ENCODE results near the gene USP21.
"Not testable (repeated sequence)": the region's sequence is repeated elsewhere in the genome, so short reads cannot be mapped to it uniquely, and the experiment has no call there.

The USP21 gene, protein sequence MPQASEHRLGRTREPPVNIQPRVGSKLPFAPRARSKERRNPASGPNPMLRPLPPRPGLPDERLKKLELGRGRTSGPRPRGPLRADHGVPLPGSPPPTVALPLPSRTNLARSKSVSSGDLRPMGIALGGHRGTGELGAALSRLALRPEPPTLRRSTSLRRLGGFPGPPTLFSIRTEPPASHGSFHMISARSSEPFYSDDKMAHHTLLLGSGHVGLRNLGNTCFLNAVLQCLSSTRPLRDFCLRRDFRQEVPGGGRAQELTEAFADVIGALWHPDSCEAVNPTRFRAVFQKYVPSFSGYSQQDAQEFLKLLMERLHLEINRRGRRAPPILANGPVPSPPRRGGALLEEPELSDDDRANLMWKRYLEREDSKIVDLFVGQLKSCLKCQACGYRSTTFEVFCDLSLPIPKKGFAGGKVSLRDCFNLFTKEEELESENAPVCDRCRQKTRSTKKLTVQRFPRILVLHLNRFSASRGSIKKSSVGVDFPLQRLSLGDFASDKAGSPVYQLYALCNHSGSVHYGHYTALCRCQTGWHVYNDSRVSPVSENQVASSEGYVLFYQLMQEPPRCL

DNA sequence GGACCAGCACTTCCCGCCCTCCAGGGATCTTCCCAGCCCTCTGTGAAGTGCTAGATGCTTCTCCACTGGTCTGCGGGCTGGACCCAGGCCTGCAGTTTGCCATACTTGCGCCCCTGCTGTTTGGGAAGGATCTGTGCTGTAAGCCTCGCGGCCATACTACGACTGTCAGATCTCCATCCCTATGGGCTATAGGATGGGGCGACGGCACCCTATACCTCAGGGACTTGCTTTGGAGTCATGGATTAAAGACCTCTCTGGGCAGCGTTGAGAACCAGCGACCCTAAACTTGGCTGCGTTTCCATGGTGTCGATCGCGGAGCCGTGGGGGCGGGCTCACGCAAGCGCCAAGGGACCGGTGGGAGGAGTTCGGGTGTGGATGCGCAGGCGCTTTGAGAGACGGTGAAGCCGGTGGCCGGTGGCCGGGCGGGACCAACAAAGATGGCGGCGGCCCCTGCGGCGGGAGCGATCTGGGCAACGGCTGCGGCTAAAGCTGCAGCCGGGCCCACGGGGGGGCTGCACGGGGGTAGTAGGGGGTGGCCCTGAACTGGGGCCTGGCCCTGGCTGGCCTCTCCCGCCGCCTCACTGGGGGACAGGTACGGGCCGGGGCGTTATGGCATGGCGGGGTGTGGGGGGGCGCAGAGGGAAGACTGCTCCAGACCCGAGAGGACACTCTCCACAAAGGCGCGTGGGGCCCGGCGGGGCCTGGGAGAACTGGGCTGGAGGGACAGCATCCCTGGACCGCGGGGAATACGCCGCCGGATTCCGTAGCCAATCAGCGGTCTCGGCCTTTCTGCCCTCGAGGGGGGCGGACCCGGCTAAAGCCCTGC is at the start of gene USP21:
TSS of gene USP21 (plus strand) at position 414 of the 826 bp plus-strand sequence. CDS start 1,141 bp downstream, outside the sequence.
- peak; percentile 94 for DNase-seq (ENCODE audit: low spot score)

DNA sequence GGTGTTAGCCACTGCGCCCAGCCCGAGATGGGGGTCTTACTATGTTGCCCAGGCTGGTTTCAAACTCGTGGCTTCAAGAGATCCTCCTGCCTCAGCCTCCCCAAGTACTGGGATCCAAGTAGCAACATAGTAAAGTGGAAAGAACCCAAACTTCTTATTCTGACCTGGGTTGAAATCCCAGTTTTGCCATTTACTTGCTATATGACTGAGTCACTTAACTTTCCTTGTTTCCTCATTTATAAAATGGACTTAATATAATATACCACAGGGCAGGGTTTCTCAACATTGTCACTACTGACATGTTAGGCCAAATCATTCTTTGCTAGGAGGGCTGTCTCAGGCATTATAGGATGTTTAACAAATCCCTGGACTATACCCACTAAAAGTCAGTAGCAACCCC is 48.2 kb upstream of the USP21 start:
- no peak for DNase-seq (ENCODE audit: low spot score)

DNA sequence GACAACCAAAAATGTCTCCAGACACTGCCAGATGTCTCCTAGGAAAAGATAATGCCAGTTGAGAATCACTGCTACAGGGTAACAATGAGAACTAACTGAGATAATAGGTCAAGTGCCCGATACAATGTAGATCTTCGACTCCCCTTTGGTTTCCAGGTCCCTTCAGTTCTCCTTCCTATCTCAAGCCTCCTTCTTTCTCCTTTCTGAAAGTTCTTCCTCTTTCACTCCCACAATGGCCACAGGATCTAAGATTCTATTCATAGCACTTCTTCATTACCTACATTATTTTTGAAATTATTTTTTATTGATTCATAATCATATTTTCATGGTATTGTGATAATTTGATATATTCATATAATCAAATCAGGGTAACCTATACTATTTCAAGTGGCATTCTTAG is 47.8 kb upstream of the USP21 start:
- no peak for DNase-seq (ENCODE audit: low spot score)

DNA sequence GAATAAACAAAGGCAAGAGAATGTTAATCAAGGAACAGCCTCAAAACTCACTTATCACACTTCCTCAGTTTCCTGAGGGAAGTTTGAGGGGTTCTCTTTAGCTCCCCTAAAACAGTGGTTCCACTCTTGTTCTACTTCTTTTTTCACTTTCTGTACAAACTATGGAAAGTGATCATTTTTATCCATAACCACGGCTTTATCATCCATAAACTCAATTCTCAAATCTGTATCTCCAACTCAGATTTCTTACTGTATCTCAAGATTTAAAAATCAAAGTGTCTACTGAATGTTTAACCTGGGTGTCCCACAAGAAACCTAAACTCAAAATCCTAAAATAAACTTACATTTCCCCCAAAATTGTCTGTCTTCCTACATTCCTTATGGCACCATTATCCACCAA is 45.4 kb upstream of the USP21 start:
- no peak for DNase-seq (ENCODE audit: low spot score)

DNA sequence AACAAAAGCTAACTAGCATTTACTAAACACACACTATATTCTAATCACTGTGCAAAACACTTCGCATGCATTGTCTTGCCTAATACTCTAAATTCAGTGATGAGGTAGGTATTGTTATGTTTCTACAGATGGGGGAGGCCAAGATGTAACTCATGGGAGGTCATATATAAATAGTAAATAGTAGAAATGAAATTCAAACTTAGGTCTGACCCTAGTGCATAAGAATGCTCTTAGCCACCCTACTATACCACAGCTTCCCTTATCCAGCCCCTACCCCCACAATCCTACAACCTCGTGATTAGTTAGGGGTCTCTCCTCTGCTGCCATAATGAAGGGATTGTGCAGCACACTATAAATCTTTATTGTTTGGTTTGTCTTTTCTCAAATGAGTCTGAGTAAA is 44.7 kb upstream of the USP21 start:
- DNase-seq (ENCODE audit: low spot score): no peak

DNA sequence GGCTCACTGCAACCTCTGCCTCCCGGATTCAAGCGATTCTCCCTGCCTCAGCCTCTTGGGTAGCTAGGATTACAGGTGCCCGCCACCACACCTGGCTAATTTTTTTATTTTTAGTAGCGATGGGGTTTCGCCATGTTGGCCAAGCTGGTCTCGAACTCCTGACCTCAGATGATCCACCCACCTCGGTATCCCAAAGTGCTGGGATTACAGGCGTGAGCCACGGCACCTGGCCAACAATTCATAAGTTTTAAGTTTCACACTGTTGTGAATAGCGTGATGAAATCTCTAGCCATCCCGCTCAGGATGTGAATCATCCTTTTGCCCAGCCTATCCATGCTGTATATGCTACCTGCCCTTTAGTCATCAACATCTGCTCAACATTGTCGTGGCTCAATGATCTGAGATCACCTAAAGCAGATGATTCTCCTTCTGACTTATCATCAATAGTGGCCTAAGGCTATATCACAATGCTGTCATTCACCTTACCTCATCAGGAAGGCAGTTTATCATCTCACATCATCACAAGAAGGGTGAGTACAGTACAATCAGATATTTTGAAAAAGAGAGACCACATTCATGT is 44.1 kb upstream of the USP21 start:
- peak; percentile 41 for DNase-seq (ENCODE audit: low spot score)

DNA sequence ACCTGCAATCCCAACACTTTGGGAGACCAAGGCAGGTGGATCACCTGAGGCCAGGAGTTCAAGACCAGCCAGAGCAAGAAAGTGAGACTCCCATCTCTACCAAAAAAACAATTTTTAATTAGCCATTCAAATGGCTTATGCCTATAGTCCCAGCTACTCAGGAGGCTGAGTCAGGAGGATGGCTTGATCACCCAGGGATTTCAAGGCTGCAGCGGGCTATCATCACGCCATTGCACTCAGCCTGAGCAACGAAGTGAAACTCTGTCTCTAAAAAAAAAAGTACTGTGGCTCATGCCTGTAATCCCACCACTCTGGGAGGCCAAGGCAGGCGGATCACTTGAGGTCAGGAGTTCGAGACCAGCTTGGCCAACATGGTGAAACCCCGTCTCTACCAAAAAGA is 43.3 kb upstream of the USP21 start:
- not testable (repeated sequence) for DNase-seq (ENCODE audit: low spot score)

DNA sequence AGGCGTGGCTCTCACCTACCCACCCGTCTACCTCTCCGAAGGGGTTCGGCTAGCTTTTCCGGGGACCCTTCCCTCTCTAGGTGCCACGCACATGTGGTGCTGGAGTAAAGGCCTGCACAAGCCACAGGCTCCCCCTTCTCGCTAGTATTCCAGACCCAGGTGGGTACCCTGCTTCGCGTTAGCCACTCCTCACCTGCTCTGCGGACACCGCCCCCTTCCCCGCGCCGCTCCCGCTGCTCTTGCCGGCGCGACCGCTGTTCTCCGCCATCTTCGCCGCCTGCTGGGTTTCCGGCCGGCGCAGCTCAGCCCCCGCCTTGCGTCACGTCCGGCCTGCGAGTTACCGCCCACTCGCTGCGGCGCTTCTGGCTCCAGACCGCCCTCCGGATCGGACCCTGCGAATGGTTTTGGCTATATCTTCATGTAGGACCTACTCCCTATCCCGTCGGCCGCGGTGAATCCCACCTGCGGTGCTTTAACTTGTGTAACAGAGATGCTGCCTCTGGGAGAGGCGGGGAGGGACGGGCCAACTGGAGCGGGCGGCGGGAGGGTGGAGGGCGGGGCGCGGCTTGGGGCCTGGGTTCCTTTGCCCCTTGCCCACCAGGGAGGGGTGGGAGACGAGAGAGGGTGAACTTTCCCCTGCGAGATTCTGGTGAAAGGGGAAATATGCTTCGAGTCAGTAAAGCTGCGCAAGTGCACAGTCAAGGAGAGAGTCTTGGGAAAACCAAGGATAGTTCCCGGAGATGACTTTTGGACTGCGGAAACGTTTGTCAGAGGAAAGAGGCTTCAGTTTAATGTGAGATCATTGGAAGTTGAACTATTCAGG is 41.3 kb upstream of the USP21 start, which contains the start of the genes NIT1 and PFDN2:
TSS of gene NIT1 (plus strand) at position 347 of the 823 bp plus-strand sequence. CDS start at position 419, 72 bp downstream.
TSS of gene PFDN2 (minus strand) at position 279 of the 823 bp plus-strand sequence. CDS start at position 268, 11 bp downstream.
- peak; percentile 72 for DNase-seq (ENCODE audit: low spot score)

DNA sequence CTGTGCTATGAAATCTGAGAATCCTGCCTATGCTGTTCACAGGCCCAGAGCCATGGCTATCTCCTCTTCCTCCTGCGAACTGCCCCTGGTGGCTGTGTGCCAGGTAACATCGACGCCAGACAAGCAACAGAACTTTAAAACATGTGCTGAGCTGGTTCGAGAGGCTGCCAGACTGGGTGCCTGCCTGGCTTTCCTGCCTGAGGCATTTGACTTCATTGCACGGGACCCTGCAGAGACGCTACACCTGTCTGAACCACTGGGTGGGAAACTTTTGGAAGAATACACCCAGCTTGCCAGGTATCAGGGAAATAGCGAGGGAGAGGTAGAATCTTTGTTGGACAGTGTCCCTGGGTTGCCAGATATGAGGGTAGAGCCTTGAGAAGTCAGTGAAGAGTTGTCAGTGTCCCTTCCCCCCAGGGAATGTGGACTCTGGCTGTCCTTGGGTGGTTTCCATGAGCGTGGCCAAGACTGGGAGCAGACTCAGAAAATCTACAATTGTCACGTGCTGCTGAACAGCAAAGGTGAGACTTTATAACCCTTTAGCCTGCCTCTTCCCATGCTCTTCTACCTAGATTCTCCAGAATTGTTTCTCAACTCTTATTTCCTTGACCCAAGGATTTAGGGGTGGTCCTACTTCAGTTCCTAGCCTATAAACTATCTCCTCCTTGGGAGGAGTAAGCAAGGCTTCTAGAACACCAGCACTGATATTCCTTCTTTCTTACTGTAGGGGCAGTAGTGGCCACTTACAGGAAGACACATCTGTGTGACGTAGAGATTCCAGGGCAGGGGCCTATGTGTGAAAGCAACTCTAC is 40.0 kb upstream of the USP21 start:
- peak; percentile 71 for DNase-seq (ENCODE audit: low spot score)

DNA sequence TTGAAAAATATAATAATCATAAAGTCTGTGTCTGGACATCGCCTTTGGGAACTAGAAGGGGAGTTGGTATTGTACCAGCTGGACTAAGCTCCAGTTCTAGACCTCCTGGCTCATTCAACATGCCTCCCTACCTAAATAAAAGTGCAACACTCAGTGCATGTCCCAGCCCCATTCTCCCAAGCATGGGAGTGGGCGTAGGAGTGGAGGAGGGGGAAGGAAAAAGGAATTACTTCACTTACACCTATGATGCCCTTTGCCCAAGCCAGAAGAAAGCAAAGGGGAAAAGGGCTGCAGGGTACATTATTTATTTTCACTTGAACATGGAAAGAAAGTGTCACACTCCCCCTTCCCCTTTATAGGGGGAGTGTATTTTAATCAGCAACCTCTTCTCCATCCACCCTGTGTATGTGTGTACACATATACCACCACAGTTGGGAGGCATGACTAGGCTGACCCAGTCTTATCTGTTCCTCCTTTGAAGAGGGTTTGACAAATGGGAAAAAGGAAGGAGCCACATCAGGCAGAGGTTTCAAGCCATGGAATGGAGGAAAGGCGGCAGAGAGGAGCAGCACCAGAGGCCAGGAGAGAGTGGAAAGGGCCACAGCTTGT is 38.2 kb upstream of the USP21 start:
- DNase-seq (ENCODE audit: low spot score): no peak

DNA sequence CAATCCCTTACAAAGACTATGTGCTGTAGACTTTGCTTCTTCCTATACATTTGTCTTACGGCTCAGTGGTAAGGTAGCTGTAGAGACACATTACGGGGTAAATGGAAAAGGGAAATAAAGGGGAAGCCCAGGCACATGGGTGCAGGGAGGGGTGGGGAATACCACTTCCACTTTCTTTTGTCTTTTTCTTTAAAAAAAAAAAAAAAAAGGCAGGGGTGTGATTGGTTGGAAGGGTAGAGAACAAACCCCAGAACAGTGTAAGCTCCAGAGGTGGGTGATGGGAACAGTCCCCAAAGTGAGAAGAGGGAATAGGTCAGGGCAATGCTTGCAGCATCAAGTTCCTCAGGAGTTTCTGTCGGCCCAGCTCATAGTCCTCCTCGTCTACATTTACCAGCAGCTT is 37.5 kb upstream of the USP21 start:
- DNase-seq (ENCODE audit: low spot score): no peak

DNA sequence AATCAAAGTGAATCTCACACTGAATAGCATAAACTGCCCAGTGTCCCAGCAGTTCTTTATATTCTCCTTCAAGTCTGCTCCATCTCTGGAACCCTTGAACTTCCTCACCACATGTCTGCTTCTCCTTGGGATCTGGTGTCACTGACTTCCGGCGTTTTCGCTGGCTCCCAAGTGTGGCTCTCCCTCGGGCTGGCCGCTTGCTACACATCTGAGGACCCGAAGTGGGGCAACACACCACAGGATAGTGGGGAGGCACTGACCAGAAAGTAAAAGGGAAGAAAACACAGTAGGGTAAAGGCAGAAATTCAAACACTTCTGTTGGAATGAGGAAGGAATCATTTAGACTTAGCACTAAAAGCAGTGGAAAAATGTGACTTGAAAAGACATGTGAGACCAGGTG is 36.3 kb upstream of the USP21 start:
- DNase-seq (ENCODE audit: low spot score): no peak

DNA sequence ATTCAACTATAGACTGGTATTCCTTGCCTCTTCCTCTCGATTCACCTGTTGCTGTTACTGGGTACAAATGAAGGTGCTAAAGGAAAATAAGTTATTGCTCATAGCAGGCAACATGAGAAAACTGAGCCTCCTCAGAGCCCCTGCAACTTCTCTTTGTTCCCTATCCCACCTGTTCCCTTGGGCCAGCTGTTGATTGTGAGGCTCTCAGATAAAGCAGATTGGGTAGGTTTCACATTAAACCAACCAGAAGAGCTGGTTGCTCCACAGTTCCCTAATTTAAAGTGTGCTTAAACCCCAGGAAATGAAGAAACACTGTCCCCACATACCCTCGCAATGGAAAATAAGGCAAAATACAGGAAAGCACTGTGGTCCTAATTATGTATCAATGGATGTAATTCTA is 31.7 kb upstream of the USP21 start:
- DNase-seq (ENCODE audit: low spot score): no peak

DNA sequence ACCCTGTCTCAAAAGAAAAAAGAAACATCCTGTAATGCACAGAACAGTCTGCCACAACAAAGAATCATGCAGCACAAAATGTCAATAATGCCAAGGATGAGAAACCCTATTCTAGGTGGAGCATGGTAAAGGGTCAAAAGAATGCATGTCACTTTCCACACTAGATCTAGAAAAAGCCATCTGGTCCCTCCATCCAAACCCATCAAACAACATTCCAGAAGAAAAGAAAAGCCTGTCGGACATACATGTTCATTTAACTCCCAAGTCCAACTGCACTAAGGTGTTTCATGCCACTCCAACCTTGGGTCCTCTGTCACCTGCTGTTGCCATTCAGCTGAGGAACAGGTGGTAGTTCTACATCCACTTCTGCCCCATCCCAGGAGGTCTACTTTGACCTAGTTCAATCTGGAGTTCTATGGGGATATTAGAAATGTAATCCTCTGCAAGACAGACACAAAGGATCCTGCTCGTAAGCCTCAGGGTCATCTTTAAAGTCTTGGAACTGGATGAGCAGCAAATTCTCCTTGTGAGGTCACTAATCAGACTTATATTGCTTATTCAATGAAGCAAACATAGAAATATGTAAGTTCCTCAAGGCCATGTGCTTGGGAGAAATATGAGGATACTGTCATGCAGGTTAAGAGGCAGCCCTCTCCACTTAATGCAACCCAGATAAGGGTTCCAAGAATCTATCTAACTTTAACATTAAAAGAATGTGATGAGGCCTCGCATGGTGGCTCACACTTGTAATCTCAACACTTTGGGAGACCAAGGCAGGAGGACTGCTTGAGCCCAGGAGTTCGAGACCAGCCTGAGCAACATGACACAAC is 30.5 kb upstream of the USP21 start:
- no peak for DNase-seq (ENCODE audit: low spot score)

DNA sequence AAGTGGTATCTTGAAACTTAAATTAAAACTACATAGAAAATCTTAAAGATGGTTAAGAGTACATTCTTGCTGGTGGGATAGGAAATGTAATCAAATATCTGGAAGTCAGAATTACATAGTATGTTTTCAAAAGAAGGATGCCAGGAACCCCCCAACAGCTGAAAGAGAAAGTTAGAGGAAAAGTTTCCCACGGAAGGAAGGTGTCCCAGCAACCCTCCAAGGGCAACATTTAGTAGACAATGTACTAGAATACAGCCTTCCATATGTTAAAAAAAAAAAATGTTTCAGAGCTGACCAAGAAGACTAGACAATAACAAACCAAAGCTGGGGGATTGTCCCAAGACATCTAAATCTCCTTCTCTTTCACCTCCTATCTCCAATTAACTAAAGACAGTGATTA is 29.0 kb upstream of the USP21 start:
- DNase-seq (ENCODE audit: low spot score): no peak

DNA sequence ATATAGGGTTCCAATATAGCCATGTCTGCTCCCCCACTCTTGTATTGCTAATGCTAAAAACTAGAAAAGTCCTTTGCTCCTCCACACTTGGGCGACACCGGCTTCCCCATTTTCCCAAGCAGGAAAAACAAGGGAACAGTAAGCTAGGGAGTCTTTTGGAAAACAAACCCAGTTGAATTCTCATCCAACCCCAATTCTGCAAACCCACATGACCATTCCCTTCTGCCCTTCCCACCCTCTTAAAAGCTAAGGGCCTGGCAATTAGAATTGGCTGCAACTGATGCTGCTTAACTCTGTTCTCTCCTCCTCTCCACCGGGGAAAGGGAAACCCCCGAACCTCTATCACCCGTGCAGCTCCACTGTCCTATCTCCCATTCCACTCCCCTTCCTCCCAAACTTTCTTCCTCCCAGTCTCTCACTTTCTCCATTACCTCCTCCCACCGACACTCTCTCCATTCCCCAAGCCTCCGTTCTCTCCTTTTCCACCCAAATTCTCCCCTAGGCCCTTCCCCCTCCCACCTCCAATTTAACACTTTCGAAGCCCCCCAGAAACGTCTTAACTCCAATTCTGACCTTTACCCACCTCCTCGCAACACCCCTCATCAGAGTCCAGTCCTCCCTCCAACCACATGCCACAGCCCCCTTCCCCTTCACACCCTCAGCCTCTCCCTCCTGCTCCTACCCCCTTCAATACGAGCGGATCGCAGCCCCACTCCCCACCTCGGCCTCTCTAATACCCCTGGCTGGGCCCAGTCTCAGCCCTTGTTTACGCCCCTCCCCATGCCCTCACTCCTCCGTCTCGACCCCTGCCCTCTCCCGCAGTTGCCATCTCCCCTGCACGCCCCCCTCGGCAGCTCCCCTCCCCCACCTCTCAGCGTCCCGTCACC is 27.5 kb upstream of the USP21 start:
- DNase-seq (ENCODE audit: low spot score): no peak

DNA sequence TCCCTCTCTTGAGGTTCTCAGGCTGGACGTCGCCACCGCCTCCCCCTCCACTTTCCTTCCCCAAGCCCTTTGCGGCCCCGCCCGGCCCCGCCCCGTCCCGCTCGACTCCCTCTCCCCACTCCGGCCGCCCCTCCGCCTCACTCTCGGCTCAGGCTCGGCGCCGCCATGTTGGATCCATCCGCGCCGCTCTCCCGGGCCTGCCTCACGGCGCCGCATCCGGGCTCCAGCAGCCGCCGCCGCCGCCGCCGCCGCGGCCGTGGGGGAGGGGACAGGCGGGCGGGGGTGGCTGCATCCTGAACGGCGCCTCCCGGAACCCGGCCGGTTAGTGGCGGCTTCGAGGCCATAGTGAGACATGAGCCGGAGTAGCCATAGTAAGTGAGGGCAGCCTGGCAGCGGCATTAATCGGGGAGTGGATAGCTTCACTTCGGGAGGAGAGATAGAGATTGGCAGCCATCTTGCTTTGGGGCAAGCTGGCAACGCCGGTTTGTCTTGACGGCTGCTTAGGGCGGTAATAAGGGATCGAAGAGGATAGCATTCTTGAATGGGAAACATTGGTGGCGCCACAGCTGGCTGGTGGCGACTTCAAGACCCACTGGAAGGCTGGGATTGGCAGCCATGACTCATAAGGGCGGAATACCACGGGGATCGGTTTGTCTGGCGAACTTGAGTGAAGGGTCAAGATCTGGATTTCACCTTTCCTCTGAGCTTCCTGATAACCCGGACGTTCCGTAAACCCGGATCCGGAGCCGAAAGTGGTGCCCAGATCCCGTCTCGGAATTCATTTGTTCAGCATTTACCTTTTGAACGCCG is 26.7 kb upstream of the USP21 start, which contains the start of gene DEDD:
TSS of gene DEDD (minus strand) at position 258 of the 810 bp plus-strand sequence. CDS start 8,205 bp downstream, outside the sequence.
- DNase-seq (ENCODE audit: low spot score): peak; percentile 94

All from CD4-positive, alpha-beta T cell treated with Interleukin-15 for 4 hours (primary cell).